ENCODE data around the gene SZRD1.

SZRD1 gene

GRCh38 chr1:16441282-16441665 is 74.2 kb downstream of the SZRD1 start:
- DNase-seq, result no peak

- DNase-seq, result peak; percentile 9
These were observed 75.2 kb downstream of the SZRD1 start for GRCh38 chr1:16442265-16442664.

- DNase-seq, result no peak
These were observed 75.9 kb downstream of the SZRD1 start for GRCh38 chr1:16442941-16443340.

- no peak for DNase-seq
These were observed 77.1 kb downstream of the SZRD1 start for GRCh38 chr1:16443975-16444770.

GRCh38 chr1:16445052-16445451 is 78.0 kb downstream of the SZRD1 start:
- DNase-seq, result no peak

- no peak for DNase-seq
These were observed 79.1 kb downstream of the SZRD1 start for GRCh38 chr1:16446116-16446515.

- DNase-seq, result no peak
These were observed 80.6 kb downstream of the SZRD1 start for GRCh38 chr1:16447641-16448040.
